ENCODE measurements around the gene NIPAL3.

NIPAL3 gene

GRCh38 chr1:24382165-24382577, 33.4 kb upstream of the NIPAL3 start:
- H3K27me3 ChIP-seq (ENCODE audit: insufficient read depth, low read length), result no peaks in the 10 kb centered on the region
- no peak overlapping the region for H2AFZ ChIP-seq (ENCODE audit: low read length, unreplicated experiment)
- no peak overlapping the region for H3K27ac ChIP-seq (ENCODE audit: low read depth, low read length)
- H3K79me2 ChIP-seq (ENCODE audit: control insufficient read depth, insufficient read depth, low read length, unreplicated experiment), result no peaks in the 10 kb centered on the region
- H3K4me1 ChIP-seq (ENCODE audit: control insufficient read depth, insufficient read depth, low read length, unreplicated experiment), result peaks cover 31% of the 10 kb centered on the region
- no peak overlapping the region for H3K4me3 ChIP-seq (ENCODE audit: low read depth, low read length)
- peaks cover 5% of the 10 kb centered on the region; the same call in 1 of the 2 replicates for H3K36me3 ChIP-seq (ENCODE audit: insufficient read depth, low read length)

GRCh38 chr1:24383381-24383940, 32.1 kb upstream of the NIPAL3 start:
- no peak overlapping the region for H3K4me3 ChIP-seq (ENCODE audit: low read depth, low read length)
- peak overlapping the region; percentile 73; the same call in 1 of the 2 replicates for H3K27ac ChIP-seq (ENCODE audit: low read depth, low read length)
- H3K79me2 ChIP-seq (ENCODE audit: control insufficient read depth, insufficient read depth, low read length, unreplicated experiment), result no peaks in the 10 kb centered on the region
- no peak overlapping the region for H2AFZ ChIP-seq (ENCODE audit: low read length, unreplicated experiment)
- H3K36me3 ChIP-seq (ENCODE audit: insufficient read depth, low read length), result peaks cover 5% of the 10 kb centered on the region; the same call in 1 of the 2 replicates
- H3K4me1 ChIP-seq (ENCODE audit: control insufficient read depth, insufficient read depth, low read length, unreplicated experiment), result peaks cover 31% of the 10 kb centered on the region
- no peaks in the 10 kb centered on the region for H3K27me3 ChIP-seq (ENCODE audit: insufficient read depth, low read length)

GRCh38 chr1:24384251-24385090, 31.1 kb upstream of the NIPAL3 start:
- Histone ChIP-seq H3K27me3 (ENCODE audit: insufficient read depth, low read length) (no peaks in the 10 kb centered on the region), H3K27ac (ENCODE audit: low read depth, low read length) (peak overlapping the region; percentile 73), H3K79me2 (ENCODE audit: control insufficient read depth, insufficient read depth, low read length, unreplicated experiment) (no peaks in the 10 kb centered on the region), H3K4me1 (ENCODE audit: control insufficient read depth, insufficient read depth, low read length, unreplicated experiment) (peaks cover 31% of the 10 kb centered on the region), H3K36me3 (ENCODE audit: insufficient read depth, low read length) (no peaks in the 10 kb centered on the region), H2AFZ (ENCODE audit: low read length, unreplicated experiment) (peak overlapping the region; percentile 33), H3K4me3 (ENCODE audit: low read depth, low read length) (peak overlapping the region; percentile 20; the same call in 1 of the 2 replicates)

GRCh38 chr1:24385160-24385940, 30.3 kb upstream of the NIPAL3 start:
- H3K79me2 ChIP-seq (ENCODE audit: control insufficient read depth, insufficient read depth, low read length, unreplicated experiment), result no peaks in the 10 kb centered on the region
- no peaks in the 10 kb centered on the region for H3K27me3 ChIP-seq (ENCODE audit: insufficient read depth, low read length)
- no peak overlapping the region for H2AFZ ChIP-seq (ENCODE audit: low read length, unreplicated experiment)
- H3K36me3 ChIP-seq (ENCODE audit: insufficient read depth, low read length), result no peaks in the 10 kb centered on the region
- peaks cover 23% of the 10 kb centered on the region for H3K4me1 ChIP-seq (ENCODE audit: control insufficient read depth, insufficient read depth, low read length, unreplicated experiment)
- H3K4me3 ChIP-seq (ENCODE audit: low read depth, low read length), result no peak overlapping the region
- peak overlapping the region; percentile 73 for H3K27ac ChIP-seq (ENCODE audit: low read depth, low read length)

GRCh38 chr1:24386241-24386640, 29.4 kb upstream of the NIPAL3 start:
- no peaks in the 10 kb centered on the region for H3K27me3 ChIP-seq (ENCODE audit: insufficient read depth, low read length)
- no peak overlapping the region for H2AFZ ChIP-seq (ENCODE audit: low read length, unreplicated experiment)
- no peak overlapping the region for H3K4me3 ChIP-seq (ENCODE audit: low read depth, low read length)
- H3K79me2 ChIP-seq (ENCODE audit: control insufficient read depth, insufficient read depth, low read length, unreplicated experiment), result no peaks in the 10 kb centered on the region
- no peak overlapping the region for H3K27ac ChIP-seq (ENCODE audit: low read depth, low read length)
- peaks cover 21% of the 10 kb centered on the region for H3K4me1 ChIP-seq (ENCODE audit: control insufficient read depth, insufficient read depth, low read length, unreplicated experiment)
- no peaks in the 10 kb centered on the region for H3K36me3 ChIP-seq (ENCODE audit: insufficient read depth, low read length)

- Histone ChIP-seq H3K27me3 (ENCODE audit: insufficient read depth, low read length) (no peaks in the 10 kb centered on the region), H3K4me1 (ENCODE audit: control insufficient read depth, insufficient read depth, low read length, unreplicated experiment) (peaks cover 27% of the 10 kb centered on the region), H3K36me3 (ENCODE audit: insufficient read depth, low read length) (no peaks in the 10 kb centered on the region), H3K27ac (ENCODE audit: low read depth, low read length) (no peak overlapping the region), H2AFZ (ENCODE audit: low read length, unreplicated experiment) (no peak overlapping the region), H3K79me2 (ENCODE audit: control insufficient read depth, insufficient read depth, low read length, unreplicated experiment) (no peaks in the 10 kb centered on the region), H3K4me3 (ENCODE audit: low read depth, low read length) (no peak overlapping the region)
Observed at GRCh38 chr1:24386931-24387330, 28.7 kb upstream of the NIPAL3 start.

GRCh38 chr1:24387636-24388175, 27.9 kb upstream of the NIPAL3 start:
- no peak overlapping the region for H3K4me3 ChIP-seq (ENCODE audit: low read depth, low read length)
- H3K79me2 ChIP-seq (ENCODE audit: control insufficient read depth, insufficient read depth, low read length, unreplicated experiment), result no peaks in the 10 kb centered on the region
- H2AFZ ChIP-seq (ENCODE audit: low read length, unreplicated experiment), result no peak overlapping the region
- H3K27me3 ChIP-seq (ENCODE audit: insufficient read depth, low read length), result no peaks in the 10 kb centered on the region
- H3K4me1 ChIP-seq (ENCODE audit: control insufficient read depth, insufficient read depth, low read length, unreplicated experiment), result peaks cover 31% of the 10 kb centered on the region
- H3K27ac ChIP-seq (ENCODE audit: low read depth, low read length), result no peak overlapping the region
- H3K36me3 ChIP-seq (ENCODE audit: insufficient read depth, low read length), result no peaks in the 10 kb centered on the region

- Histone ChIP-seq H3K4me3 (ENCODE audit: low read depth, low read length) (no peak overlapping the region), H3K27me3 (ENCODE audit: insufficient read depth, low read length) (no peaks in the 10 kb centered on the region), H3K36me3 (ENCODE audit: insufficient read depth, low read length) (no peaks in the 10 kb centered on the region), H3K4me1 (ENCODE audit: control insufficient read depth, insufficient read depth, low read length, unreplicated experiment) (peaks cover 34% of the 10 kb centered on the region), H2AFZ (ENCODE audit: low read length, unreplicated experiment) (no peak overlapping the region), H3K79me2 (ENCODE audit: control insufficient read depth, insufficient read depth, low read length, unreplicated experiment) (no peaks in the 10 kb centered on the region), H3K27ac (ENCODE audit: low read depth, low read length) (no peak overlapping the region)
Observed at GRCh38 chr1:24388331-24388885, 27.2 kb upstream of the NIPAL3 start.

GRCh38 chr1:24389231-24389678, 26.3 kb upstream of the NIPAL3 start:
- Histone ChIP-seq H2AFZ (ENCODE audit: low read length, unreplicated experiment) (no peak overlapping the region), H3K4me3 (ENCODE audit: low read depth, low read length) (no peak overlapping the region), H3K4me1 (ENCODE audit: control insufficient read depth, insufficient read depth, low read length, unreplicated experiment) (peaks cover 37% of the 10 kb centered on the region), H3K36me3 (ENCODE audit: insufficient read depth, low read length) (no peaks in the 10 kb centered on the region), H3K79me2 (ENCODE audit: control insufficient read depth, insufficient read depth, low read length, unreplicated experiment) (no peaks in the 10 kb centered on the region), H3K27ac (ENCODE audit: low read depth, low read length) (no peak overlapping the region), H3K27me3 (ENCODE audit: insufficient read depth, low read length) (no peaks in the 10 kb centered on the region)
